ENCODE measurements around the gene ADAM12. TPM values are rescaled to one million over a fixed set of nuclear protein-coding genes. Genes with fewer than 3 reads are reported as not detected.
A peak's percentile ranks its signal among the peaks of the same experiment; 100 is the strongest.

ADAM12 gene
- total RNA-seq, 1 donor from 2014 or later, result 100 TPM

GRCh38 chr10:126090443-126090842 is 297.8 kb downstream of the ADAM12 start:
- H3K4me3 Mint-ChIP-seq (ENCODE audit: unreplicated experiment), result no peak overlapping the region
- Histone ChIP-seq H3K27ac (ENCODE audit: low read depth, low read length) (peak overlapping the region; percentile 88), H4K20me1 (ENCODE audit: insufficient read depth, low read length) (no peaks in the 10 kb centered on the region), H3K9ac (ENCODE audit: low read length) (peak overlapping the region; percentile 73), H3K27me3 (ENCODE audit: insufficient read depth, low read length) (no peaks in the 10 kb centered on the region), H2AFZ (ENCODE audit: low read depth, low read length) (no peak overlapping the region), H3K4me2 (ENCODE audit: low read length) (peak overlapping the region; percentile 65), H3K9me3 (ENCODE audit: insufficient read depth, low read depth, low read length) (no peaks in the 10 kb centered on the region), H3K4me3 (ENCODE audit: insufficient read depth, low read depth, low read length) (no peak overlapping the region), H3K4me1 (ENCODE audit: insufficient read depth, low read length) (peaks cover 42% of the 10 kb centered on the region), H3K79me2 (ENCODE audit: insufficient read depth, low read length) (peaks cover 2% of the 10 kb centered on the region), H3K36me3 (ENCODE audit: insufficient read depth, low read length) (peaks cover 11% of the 10 kb centered on the region)
- no peak for DNase-seq (ENCODE audit: low read depth)
- H3K27me3 Mint-ChIP-seq (ENCODE audit: low read depth, unreplicated experiment), result no peaks in the 10 kb centered on the region
- peaks cover 36% of the 10 kb centered on the region for H3K4me1 Mint-ChIP-seq (ENCODE audit: low read depth, unreplicated experiment)
- H3K9me3 Mint-ChIP-seq (ENCODE audit: unreplicated experiment), result no peaks in the 10 kb centered on the region
- H3K27ac Mint-ChIP-seq (ENCODE audit: unreplicated experiment), result no peak overlapping the region
- peak; percentile 56 for FAIRE-seq
- peaks cover 8% of the 10 kb centered on the region for H3K36me3 Mint-ChIP-seq (ENCODE audit: low read depth, unreplicated experiment)
- TF ChIP-seq CTCF (IDR thresholded peaks at IDR 0.05; ENCODE audit: insufficient read depth, low read depth, low read length), result no peak
- TF ChIP-seq EZH2 (IDR thresholded peaks at IDR 0.05; ENCODE audit: insufficient read depth, low read length), result no peak

DNA sequence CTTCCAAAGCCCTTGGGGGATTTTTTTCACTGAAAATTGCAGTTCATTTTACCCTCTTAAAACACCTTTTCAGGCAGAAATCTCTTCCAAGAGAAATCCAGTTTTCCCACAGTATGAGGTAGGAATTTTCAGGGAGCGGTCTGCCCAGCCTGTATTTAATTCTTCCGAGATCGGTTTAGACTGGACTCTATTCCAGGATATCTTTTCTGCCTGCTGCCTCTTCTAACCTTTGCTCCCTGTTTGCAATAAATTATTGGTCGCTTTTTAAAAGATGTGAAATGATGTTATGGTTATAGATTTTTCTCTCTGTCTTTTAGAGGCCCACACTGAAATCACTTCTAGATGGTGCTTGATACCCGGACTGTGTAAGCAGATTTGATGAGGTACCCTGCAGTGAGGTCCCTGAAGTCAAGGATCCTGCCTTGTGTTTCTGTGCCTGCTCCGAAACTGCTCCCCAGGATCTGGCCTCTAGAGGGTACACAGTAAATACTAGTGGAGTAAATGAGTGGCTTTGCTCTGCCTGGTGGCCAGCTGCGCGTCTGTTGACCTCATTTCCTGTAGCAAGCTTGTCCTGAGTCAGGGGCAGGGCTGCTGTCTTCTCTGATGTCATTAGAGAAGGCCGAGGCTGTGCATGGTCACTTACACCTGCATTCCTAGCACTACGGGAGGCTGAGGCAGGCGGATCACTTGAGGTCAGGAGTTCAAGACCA is 300.3 kb downstream of the ADAM12 start:
- no peaks in the 10 kb centered on the region for H3K9me3 Mint-ChIP-seq (ENCODE audit: unreplicated experiment)
- H3K27me3 Mint-ChIP-seq (ENCODE audit: low read depth, unreplicated experiment), result no peaks in the 10 kb centered on the region
- no peak for FAIRE-seq
- peaks cover 2% of the 10 kb centered on the region for H3K79me2 ChIP-seq (ENCODE audit: insufficient read depth, low read length)
- H3K27ac ChIP-seq (ENCODE audit: low read depth, low read length), result peak overlapping the region; percentile 22
- no peak overlapping the region for H3K4me3 Mint-ChIP-seq (ENCODE audit: unreplicated experiment)
- H4K20me1 ChIP-seq (ENCODE audit: insufficient read depth, low read length), result no peaks in the 10 kb centered on the region
- H3K4me1 ChIP-seq (ENCODE audit: insufficient read depth, low read length), result peaks cover 34% of the 10 kb centered on the region
- peaks cover 7% of the 10 kb centered on the region for H3K36me3 Mint-ChIP-seq (ENCODE audit: low read depth, unreplicated experiment)
- DNase-seq (ENCODE audit: low read depth), result peak; percentile 59
- H3K4me1 Mint-ChIP-seq (ENCODE audit: low read depth, unreplicated experiment), result peaks cover 33% of the 10 kb centered on the region
- no peak overlapping the region for H3K4me2 ChIP-seq (ENCODE audit: low read length)
- H3K9me3 ChIP-seq (ENCODE audit: insufficient read depth, low read depth, low read length), result no peaks in the 10 kb centered on the region
- peak overlapping the region; percentile 23 for H3K9ac ChIP-seq (ENCODE audit: low read length)
- H3K27me3 ChIP-seq (ENCODE audit: insufficient read depth, low read length), result no peaks in the 10 kb centered on the region
- H3K4me3 ChIP-seq (ENCODE audit: insufficient read depth, low read depth, low read length), result no peak overlapping the region
- H2AFZ ChIP-seq (ENCODE audit: low read depth, low read length), result no peak overlapping the region
- TF ChIP-seq EZH2 (IDR thresholded peaks at IDR 0.05; ENCODE audit: insufficient read depth, low read length) (no peak), CTCF (IDR thresholded peaks at IDR 0.05; ENCODE audit: insufficient read depth, low read depth, low read length) (no peak)
- peaks cover 17% of the 10 kb centered on the region for H3K36me3 ChIP-seq (ENCODE audit: insufficient read depth, low read length)
- H3K27ac Mint-ChIP-seq (ENCODE audit: unreplicated experiment), result peak overlapping the region; percentile 45

- H3K27ac ChIP-seq (ENCODE audit: low read depth, low read length), result no peak overlapping the region
- H3K9me3 ChIP-seq (ENCODE audit: insufficient read depth, low read depth, low read length), result no peaks in the 10 kb centered on the region
- TF ChIP-seq EZH2 (IDR thresholded peaks at IDR 0.05; ENCODE audit: insufficient read depth, low read length), result no peak
- TF ChIP-seq CTCF (IDR thresholded peaks at IDR 0.05; ENCODE audit: insufficient read depth, low read depth, low read length), result no peak
- no peak overlapping the region for H3K4me3 Mint-ChIP-seq (ENCODE audit: unreplicated experiment)
- H3K27ac Mint-ChIP-seq (ENCODE audit: unreplicated experiment), result no peak overlapping the region
- H2AFZ ChIP-seq (ENCODE audit: low read depth, low read length), result no peak overlapping the region
- peaks cover 26% of the 10 kb centered on the region for H3K4me1 Mint-ChIP-seq (ENCODE audit: low read depth, unreplicated experiment)
- H3K9me3 Mint-ChIP-seq (ENCODE audit: unreplicated experiment), result no peaks in the 10 kb centered on the region
- DNase-seq (ENCODE audit: low read depth) (no peak), FAIRE-seq (no peak)
- H3K27me3 Mint-ChIP-seq (ENCODE audit: low read depth, unreplicated experiment), result no peaks in the 10 kb centered on the region
- peaks cover 6% of the 10 kb centered on the region for H3K79me2 ChIP-seq (ENCODE audit: insufficient read depth, low read length)
- no peak overlapping the region for H3K4me3 ChIP-seq (ENCODE audit: insufficient read depth, low read depth, low read length)
- no peak overlapping the region for H3K9ac ChIP-seq (ENCODE audit: low read length)
- H3K4me2 ChIP-seq (ENCODE audit: low read length), result no peak overlapping the region
- H4K20me1 ChIP-seq (ENCODE audit: insufficient read depth, low read length), result no peaks in the 10 kb centered on the region
- no peaks in the 10 kb centered on the region for H3K27me3 ChIP-seq (ENCODE audit: insufficient read depth, low read length)
- peaks cover 17% of the 10 kb centered on the region for H3K36me3 ChIP-seq (ENCODE audit: insufficient read depth, low read length)
- H3K4me1 ChIP-seq (ENCODE audit: insufficient read depth, low read length), result peaks cover 27% of the 10 kb centered on the region
- H3K36me3 Mint-ChIP-seq (ENCODE audit: low read depth, unreplicated experiment), result peaks cover 7% of the 10 kb centered on the region
These were observed 301.1 kb downstream of the ADAM12 start for GRCh38 chr10:126087153-126087680.

Data from astrocyte (in vitro differentiated cells and primary cell).